MM.1S (cell line): ENCODE measurements around the gene ZDHHC8.

Experiments used
- CTCF ChIP-seq: fragments of 300-600 bp; sonication (generic); IDR thresholded peaks from 2 replicates; pipeline ENCODE4 v1.5.1; 2016; ENCODE audit warnings: antibody characterized with exemption, low read length, mixed read lengths
- EZH2phosphoT487 ChIP-seq: fragments of 300-600 bp; sonication (generic); IDR thresholded peaks from 2 replicates; pipeline ENCODE4 v1.6.1; 2018; ENCODE audit warnings: antibody characterized with exemption, low read length

DNA sequence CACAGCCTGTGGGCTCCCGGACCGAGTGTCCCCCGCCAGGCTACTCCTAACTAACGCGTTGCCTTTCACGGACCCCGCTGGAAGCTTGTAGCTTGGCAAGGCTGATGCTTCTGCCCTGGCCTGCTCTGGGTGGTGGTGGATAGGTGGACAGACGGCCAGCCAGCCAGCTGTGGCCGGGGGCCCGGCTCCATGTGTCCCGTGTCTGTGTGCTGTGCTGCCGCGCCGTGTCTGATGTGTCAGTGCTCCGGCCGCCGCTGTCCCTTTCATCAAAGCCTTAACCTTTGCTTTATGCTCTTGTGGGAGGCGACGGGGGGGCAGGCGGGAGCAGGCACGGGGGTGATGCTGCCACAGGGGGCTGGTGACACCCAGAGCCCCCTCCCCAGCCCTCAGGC is 14.2 kb downstream of the ZDHHC8 start:
- TF ChIP-seq CTCF (no peak), EZH2phosphoT487 (no peak)
